Hematopoietic multipotent progenitor cell treated with erythropoietin and hydrocortisone succinate and interleukin-3 and kit ligand, for 6 days (in vitro differentiated cells): ENCODE measurements around the gene SCN4B.

Experiments
- DNase-seq: peaks from one replicate; pipeline ENCODE4 v3.0.0-alpha.2; 2015

SCN4B gene

GRCh38 chr11:118095967-118096367 lies 56.7 kb downstream of the SCN4B start:
- no peak for DNase-seq

GRCh38 chr11:118095493-118095892 lies 57.1 kb downstream of the SCN4B start:
- no peak for DNase-seq

DNA sequence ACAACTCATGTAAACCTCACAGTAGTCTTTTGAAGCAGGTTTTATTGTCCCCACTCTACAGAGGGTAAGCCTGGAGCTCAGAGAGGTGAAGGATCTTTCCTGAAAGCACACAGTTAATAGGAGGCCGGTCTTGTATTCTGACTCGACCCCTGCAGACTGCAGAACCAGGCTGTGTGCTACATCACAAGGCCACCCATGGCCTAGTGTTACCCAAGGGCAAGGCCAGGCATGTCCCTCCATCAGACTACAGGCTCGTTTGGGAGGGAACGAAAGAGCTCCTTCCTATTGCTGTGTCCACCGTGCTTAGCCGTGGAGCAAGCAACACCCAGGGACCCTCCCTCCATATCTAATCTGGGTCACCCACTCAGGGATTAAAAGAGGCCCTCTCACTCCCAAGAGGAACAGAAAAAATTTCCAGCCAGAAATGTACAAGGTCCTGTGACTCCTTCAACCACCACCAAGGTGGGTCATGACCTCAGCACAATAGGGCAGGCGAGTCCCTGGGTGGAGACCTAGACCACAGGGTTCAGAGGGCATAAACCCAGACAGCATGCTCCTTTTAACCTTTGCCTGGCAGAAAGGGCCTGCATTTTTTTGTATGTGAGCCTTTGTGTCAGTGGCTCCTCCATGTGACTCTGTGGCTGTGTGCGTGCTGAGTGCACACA lies 59.6 kb downstream of the SCN4B start:
- no peak for DNase-seq

GRCh38 chr11:118091690-118092089 lies 60.9 kb downstream of the SCN4B start:
- no peak for DNase-seq

- DNase-seq: no peak
These were observed 62.0 kb downstream of the SCN4B start for GRCh38 chr11:118090545-118091162.

- peak; percentile 39 for DNase-seq
These were observed 64.1 kb downstream of the SCN4B start for GRCh38 chr11:118088531-118088930.

- DNase-seq: no peak
These were observed 64.7 kb downstream of the SCN4B start for GRCh38 chr11:118087931-118088330.

GRCh38 chr11:118086913-118087768 lies 65.5 kb downstream of the SCN4B start, which contains the start of gene SMIM35:
Gene SMIM35 (minus strand): TSS chr11:118086963. CDS start chr11:118086757, 206 bp downstream.
- DNase-seq: no peak

DNA sequence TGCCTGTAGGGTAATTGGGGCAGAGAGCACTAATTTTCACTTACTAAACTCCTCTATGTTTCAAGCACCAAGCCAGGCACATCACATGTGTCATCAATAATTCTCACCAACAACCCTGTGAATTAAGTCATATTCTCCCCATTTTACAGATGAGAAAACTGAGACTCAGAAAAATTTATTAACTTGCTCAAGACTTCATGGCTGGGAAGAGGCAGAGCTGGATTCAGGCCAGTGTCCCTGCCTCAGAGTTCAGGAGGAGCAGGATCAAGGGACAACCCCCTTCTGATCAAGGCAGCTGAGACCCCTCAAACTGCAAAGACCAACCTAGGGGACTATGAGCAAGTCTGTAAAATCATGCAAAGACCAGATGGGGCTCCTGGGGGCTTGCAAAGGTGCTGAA lies 68.0 kb downstream of the SCN4B start:
- no peak for DNase-seq

DNA sequence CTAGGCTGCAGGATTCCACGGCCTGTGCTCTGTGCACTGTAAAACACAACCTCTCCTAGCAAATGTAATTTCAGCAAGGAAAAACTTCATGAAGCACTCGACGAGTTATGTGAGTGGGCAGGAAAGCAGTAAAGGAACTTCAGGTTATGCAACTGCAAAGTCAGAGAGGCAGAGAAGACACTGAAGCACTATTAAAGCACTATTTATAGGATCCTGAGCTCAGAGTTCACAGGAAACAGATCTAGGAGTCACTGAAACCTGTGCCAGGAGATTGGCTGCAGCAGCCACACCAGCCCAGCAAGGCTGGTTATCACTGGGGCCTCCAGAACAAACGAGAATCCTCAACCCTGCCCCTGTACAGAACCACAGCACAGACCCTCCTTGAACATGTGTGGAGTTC lies 68.4 kb downstream of the SCN4B start:
- DNase-seq: peak; percentile 33
